ENCODE data around the gene RGL1. TPM values are rescaled to one million over a fixed set of nuclear protein-coding genes. Genes with fewer than 3 reads are reported as not detected.

Gene RGL1
- total RNA-seq, 1 donor from 2014 or later, result 20.9 TPM

- Mint-ChIP-seq H3K4me1 (ENCODE audit: low read depth) (peaks cover 27% of the 10 kb centered on the region), H3K9me3 (ENCODE audit: low read depth) (no peaks in the 10 kb centered on the region), H3K27ac (ENCODE audit: unreplicated experiment) (no peak overlapping the region), H3K36me3 (ENCODE audit: low read depth) (peaks cover 28% of the 10 kb centered on the region), H3K27me3 (ENCODE audit: low read depth) (no peaks in the 10 kb centered on the region), H3K4me3 (ENCODE audit: unreplicated experiment) (no peak overlapping the region)
- TF ChIP-seq CTCF (IDR thresholded peaks at IDR 0.05), result no peak
- DNase-seq (ENCODE audit: low spot score), result no peak
Measured at GRCh38 chr1:183892351-183892793, 87.5 kb downstream of the RGL1 start.

- TF ChIP-seq CTCF (IDR thresholded peaks at IDR 0.05), result no peak
- H3K36me3 Mint-ChIP-seq (ENCODE audit: low read depth), result peaks cover 34% of the 10 kb centered on the region
- no peak overlapping the region for H3K4me3 Mint-ChIP-seq (ENCODE audit: unreplicated experiment)
- peaks cover 14% of the 10 kb centered on the region for H3K4me1 Mint-ChIP-seq (ENCODE audit: low read depth)
- H3K27me3 Mint-ChIP-seq (ENCODE audit: low read depth), result no peaks in the 10 kb centered on the region
- no peak overlapping the region for H3K27ac Mint-ChIP-seq (ENCODE audit: unreplicated experiment)
- no peak for DNase-seq (ENCODE audit: low spot score)
- no peaks in the 10 kb centered on the region for H3K9me3 Mint-ChIP-seq (ENCODE audit: low read depth)
Measured at GRCh38 chr1:183893561-183894289, 88.8 kb downstream of the RGL1 start.

- Mint-ChIP-seq H3K27me3 (ENCODE audit: low read depth) (no peaks in the 10 kb centered on the region), H3K36me3 (ENCODE audit: low read depth) (peaks cover 35% of the 10 kb centered on the region), H3K4me3 (ENCODE audit: unreplicated experiment) (no peak overlapping the region), H3K4me1 (ENCODE audit: low read depth) (peaks cover 9% of the 10 kb centered on the region), H3K27ac (ENCODE audit: unreplicated experiment) (no peak overlapping the region), H3K9me3 (ENCODE audit: low read depth) (no peaks in the 10 kb centered on the region)
- TF ChIP-seq CTCF (IDR thresholded peaks at IDR 0.05), result no peak
- no peak for DNase-seq (ENCODE audit: low spot score)
Measured at GRCh38 chr1:183894290-183894565, 89.3 kb downstream of the RGL1 start.

- Mint-ChIP-seq H3K9me3 (ENCODE audit: low read depth) (no peaks in the 10 kb centered on the region), H3K4me1 (ENCODE audit: low read depth) (peaks cover 9% of the 10 kb centered on the region), H3K27ac (ENCODE audit: unreplicated experiment) (no peak overlapping the region), H3K27me3 (ENCODE audit: low read depth) (no peaks in the 10 kb centered on the region), H3K36me3 (ENCODE audit: low read depth) (peaks cover 40% of the 10 kb centered on the region), H3K4me3 (ENCODE audit: unreplicated experiment) (no peak overlapping the region)
- no peak for TF ChIP-seq CTCF (IDR thresholded peaks at IDR 0.05)
- no peak for DNase-seq (ENCODE audit: low spot score)
Measured at GRCh38 chr1:183896466-183897048, 91.6 kb downstream of the RGL1 start.

GRCh38 chr1:183898001-183898396 is 93.1 kb downstream of the RGL1 start:
- no peaks in the 10 kb centered on the region for H3K9me3 Mint-ChIP-seq (ENCODE audit: low read depth)
- no peak for DNase-seq (ENCODE audit: low spot score)
- no peaks in the 10 kb centered on the region for H3K4me1 Mint-ChIP-seq (ENCODE audit: low read depth)
- peaks cover 43% of the 10 kb centered on the region for H3K36me3 Mint-ChIP-seq (ENCODE audit: low read depth)
- TF ChIP-seq CTCF (IDR thresholded peaks at IDR 0.05), result no peak
- no peak overlapping the region for H3K4me3 Mint-ChIP-seq (ENCODE audit: unreplicated experiment)
- H3K27ac Mint-ChIP-seq (ENCODE audit: unreplicated experiment), result no peak overlapping the region
- no peaks in the 10 kb centered on the region for H3K27me3 Mint-ChIP-seq (ENCODE audit: low read depth)

Measured in chondrocyte (in vitro differentiated cells).